ENCODE measurements around the gene SENP6.
"Not testable (repeated sequence)": the region's sequence is repeated elsewhere in the genome, so short reads cannot be mapped to it uniquely, and the experiment has no call there.

DNA sequence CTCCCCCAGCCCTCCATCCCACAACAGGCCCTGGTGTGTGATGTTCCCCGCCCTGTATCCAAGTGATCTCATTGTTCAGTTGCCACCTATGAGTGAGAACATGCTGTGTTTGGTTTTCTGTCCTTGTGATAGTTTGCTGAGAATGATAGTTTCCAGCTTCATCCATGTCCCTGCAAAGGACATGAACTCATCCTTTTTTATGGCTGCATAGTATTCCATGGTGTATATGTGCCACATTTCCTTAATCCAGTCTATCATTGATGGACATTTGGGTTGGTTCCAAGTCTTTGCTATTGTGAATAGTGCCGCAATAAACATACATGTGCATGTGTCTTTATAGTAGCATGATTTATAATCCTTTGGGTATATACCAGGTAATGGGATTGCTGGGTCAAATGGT, 80.9 kb downstream of the SENP6 start:
- TF ChIP-seq, protein P1, sequence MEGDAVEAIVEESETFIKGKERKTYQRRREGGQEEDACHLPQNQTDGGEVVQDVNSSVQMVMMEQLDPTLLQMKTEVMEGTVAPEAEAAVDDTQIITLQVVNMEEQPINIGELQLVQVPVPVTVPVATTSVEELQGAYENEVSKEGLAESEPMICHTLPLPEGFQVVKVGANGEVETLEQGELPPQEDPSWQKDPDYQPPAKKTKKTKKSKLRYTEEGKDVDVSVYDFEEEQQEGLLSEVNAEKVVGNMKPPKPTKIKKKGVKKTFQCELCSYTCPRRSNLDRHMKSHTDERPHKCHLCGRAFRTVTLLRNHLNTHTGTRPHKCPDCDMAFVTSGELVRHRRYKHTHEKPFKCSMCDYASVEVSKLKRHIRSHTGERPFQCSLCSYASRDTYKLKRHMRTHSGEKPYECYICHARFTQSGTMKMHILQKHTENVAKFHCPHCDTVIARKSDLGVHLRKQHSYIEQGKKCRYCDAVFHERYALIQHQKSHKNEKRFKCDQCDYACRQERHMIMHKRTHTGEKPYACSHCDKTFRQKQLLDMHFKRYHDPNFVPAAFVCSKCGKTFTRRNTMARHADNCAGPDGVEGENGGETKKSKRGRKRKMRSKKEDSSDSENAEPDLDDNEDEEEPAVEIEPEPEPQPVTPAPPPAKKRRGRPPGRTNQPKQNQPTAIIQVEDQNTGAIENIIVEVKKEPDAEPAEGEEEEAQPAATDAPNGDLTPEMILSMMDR (IDR thresholded peaks at IDR 0.05), result not testable (repeated sequence)
- TF ChIP-seq POLR2A (IDR thresholded peaks at IDR 0.05), result not testable (repeated sequence)
